Kidney (tissue), 14 donors: ENCODE data around the gene ALDH1A3. TPM values are rescaled to one million over a fixed set of nuclear protein-coding genes. Genes with fewer than 3 reads are reported as not detected.

Experiments
- DNase-seq, 5 donors: peaks; one replicate each; pipeline ENCODE4 v3.0.0-alpha.2; 2013 to 2020
- FAIRE-seq: peaks from 2 replicates; lab custom pipeline; 2012; peaks lifted over from hg19 to GRCh38; lab: Jason Lieb, UNC
- H3K27ac ChIP-seq, 2 donors: one replicate each; pipeline ENCODE4 v1.7.0; 2013; ENCODE audit warnings: low read depth in 2 of 2, low read length in 2 of 2, inconsistent platforms in 1 of 2
- H3K27me3 ChIP-seq: one replicate; pipeline ENCODE4 v1.7.1; 2013; ENCODE audit warnings: low read length, inconsistent platforms; ENCODE audit not compliant: control insufficient read depth, insufficient read depth
- H3K36me3 ChIP-seq, 3 donors: one replicate each; pipeline versions ENCODE4 v1.7.0 to v1.7.1; 2013; ENCODE audit warnings: low read length in 3 of 3, control low read depth in 1 of 3, inconsistent platforms in 1 of 3; ENCODE audit not compliant: insufficient read depth in 3 of 3, control insufficient read depth in 2 of 3
- H3K4me1 ChIP-seq, 3 donors: one replicate each; pipeline versions ENCODE4 v1.7.0 to v1.7.1; 2013; ENCODE audit warnings: low read length in 3 of 3, inconsistent platforms in 1 of 3, low read depth in 1 of 3; ENCODE audit not compliant: control insufficient read depth in 2 of 3, insufficient read depth in 2 of 3
- H3K4me3 ChIP-seq, 3 donors: one replicate each; pipeline versions ENCODE4 v1.7.0 to v1.8.1; 2013; ENCODE audit warnings: low read length in 3 of 3, control low read depth in 1 of 3, inconsistent platforms in 1 of 3
- H3K9ac ChIP-seq, 3 donors: one replicate each; pipeline versions ENCODE4 v1.7.0 to v1.7.1; 2013; ENCODE audit warnings: low read length in 3 of 3, control low read depth in 1 of 3, inconsistent platforms in 1 of 3
- H3K9me3 ChIP-seq, 3 donors: one replicate each; pipeline versions ENCODE4 v1.7.0 to v1.7.1; 2013; ENCODE audit warnings: low read length in 3 of 3, control low read depth in 1 of 3, inconsistent platforms in 1 of 3; ENCODE audit not compliant: control insufficient read depth in 2 of 3, insufficient read depth in 1 of 3
- intact Hi-C: fragments of 100-400 bp; cut with DNase I; formaldehyde crosslinking; loops from one replicate; pipeline ENCODE4 v1.11.1; 2022
- polyA plus RNA-seq: library from polyadenylated mRNA; stranded (reverse); fragments of 350-450 nt; fragmentation: Illumina TruSeq; extraction: RNeasy Lipid Tissue Mini Kit (QIAGEN cat#74804); gene quantifications from one replicate; pipeline ENCODE4 v1.2.3, GENCODE V29; 2014; ENCODE audit warnings: low read depth, low replicate concordance; ENCODE audit not compliant: insufficient read depth
- total RNA-seq: library from RNA; stranded (reverse); fragmentation: NEBNext Ultra II Directional; extraction: Animal tissue kit (Norgen Biotek cat#: 25700); gene quantifications from one replicate; pipeline ENCODE4 v1.2.1, GENCODE V29; 2021
- TF ChIP-seq, protein P1 (sequence below): IDR thresholded peaks from 3 replicates; pipeline ENCODE4 v1.5.1; 2012; ENCODE audit warnings: mild to moderate bottlenecking, moderate library complexity, borderline replicate concordance; ENCODE audit not compliant: insufficient read depth; ENCODE audit errors: extremely low read depth
- donor health status: control.
- donor health status: control.
- donor health status: control.
- donor health status: control.
- donor health status: control.
- donor health status: DM: yes; HTN: yes; CAD: no.
- donor health status: Normal renal cell carcinoma (clear cell type).

The ALDH1A3 gene
- total and polyA plus RNA-seq, 2 donors from 2014 or later: 5.4 to 19.6 TPM

GRCh38 chr15:100833417-100834389 is 45.9 kb upstream of the ALDH1A3 start:
- intact Hi-C loops: no loop called here
- Histone ChIP-seq H3K27ac (no peak overlapping the region), H3K9ac (no peak overlapping the region), H3K4me1 (peaks cover 0 to 2% (median 0%) of the 10 kb centered on the region in 3 donors), H3K9me3 (no peaks in the 10 kb centered on the region), H3K4me3 (no peak overlapping the region), H3K27me3 (no peaks in the 10 kb centered on the region), H3K36me3 (no peaks in the 10 kb centered on the region)
- TF ChIP-seq, protein P1, sequence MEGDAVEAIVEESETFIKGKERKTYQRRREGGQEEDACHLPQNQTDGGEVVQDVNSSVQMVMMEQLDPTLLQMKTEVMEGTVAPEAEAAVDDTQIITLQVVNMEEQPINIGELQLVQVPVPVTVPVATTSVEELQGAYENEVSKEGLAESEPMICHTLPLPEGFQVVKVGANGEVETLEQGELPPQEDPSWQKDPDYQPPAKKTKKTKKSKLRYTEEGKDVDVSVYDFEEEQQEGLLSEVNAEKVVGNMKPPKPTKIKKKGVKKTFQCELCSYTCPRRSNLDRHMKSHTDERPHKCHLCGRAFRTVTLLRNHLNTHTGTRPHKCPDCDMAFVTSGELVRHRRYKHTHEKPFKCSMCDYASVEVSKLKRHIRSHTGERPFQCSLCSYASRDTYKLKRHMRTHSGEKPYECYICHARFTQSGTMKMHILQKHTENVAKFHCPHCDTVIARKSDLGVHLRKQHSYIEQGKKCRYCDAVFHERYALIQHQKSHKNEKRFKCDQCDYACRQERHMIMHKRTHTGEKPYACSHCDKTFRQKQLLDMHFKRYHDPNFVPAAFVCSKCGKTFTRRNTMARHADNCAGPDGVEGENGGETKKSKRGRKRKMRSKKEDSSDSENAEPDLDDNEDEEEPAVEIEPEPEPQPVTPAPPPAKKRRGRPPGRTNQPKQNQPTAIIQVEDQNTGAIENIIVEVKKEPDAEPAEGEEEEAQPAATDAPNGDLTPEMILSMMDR: no peak
- peak in 3 of 5 donors; percentile 62 to 77 (median 65) for DNase-seq
- no peak for FAIRE-seq

GRCh38 chr15:100834731-100835130 is 44.9 kb upstream of the ALDH1A3 start:
- Histone ChIP-seq H3K27me3 (no peaks in the 10 kb centered on the region), H3K9ac (no peak overlapping the region), H3K4me3 (no peak overlapping the region), H3K9me3 (no peaks in the 10 kb centered on the region), H3K27ac (no peak overlapping the region), H3K36me3 (no peaks in the 10 kb centered on the region), H3K4me1 (peaks cover 0 to 2% (median 0%) of the 10 kb centered on the region in 3 donors)
- DNase-seq (no peak), FAIRE-seq (no peak)
- TF ChIP-seq, protein P1: no peak
- intact Hi-C loops: no loop called here

DNA sequence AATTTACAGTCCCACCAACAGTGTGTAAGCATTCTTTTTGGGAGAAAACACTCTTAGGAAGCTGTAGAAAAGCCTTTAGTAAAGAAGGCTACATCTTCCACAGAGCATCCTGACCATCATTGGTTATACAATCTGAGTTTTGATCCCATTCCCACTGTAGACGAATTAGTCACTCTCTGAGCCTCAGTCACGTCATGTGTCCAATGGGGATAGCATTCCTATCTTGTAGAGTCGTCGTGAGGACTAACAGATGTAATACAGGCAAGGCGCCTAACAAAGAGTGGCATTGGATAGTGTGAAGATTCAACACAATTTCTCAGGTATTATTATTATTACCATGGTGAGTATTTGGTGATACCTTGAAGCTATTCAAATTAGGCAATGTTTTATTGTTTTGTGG is 44.0 kb upstream of the ALDH1A3 start:
- FAIRE-seq (no peak), DNase-seq (no peak)
- Histone ChIP-seq H3K27me3 (no peaks in the 10 kb centered on the region), H3K4me1 (peaks cover 0 to 2% (median 0%) of the 10 kb centered on the region in 3 donors), H3K9me3 (no peaks in the 10 kb centered on the region), H3K9ac (no peak overlapping the region), H3K36me3 (no peaks in the 10 kb centered on the region), H3K27ac (no peak overlapping the region), H3K4me3 (no peak overlapping the region)
- TF ChIP-seq, protein P1: no peak
- intact Hi-C loops: no loop called here
